GM19043 (cell line): ENCODE results near the gene TGFBR3L.
"Not testable (repeated sequence)": the region's sequence is repeated elsewhere in the genome, so short reads cannot be mapped to it uniquely, and the experiment has no call there.

ENCODE experiments used
- ATAC-seq: cut with Tn5 transposase; IDR thresholded peaks from one replicate; pipeline ENCODE4 v1.9.1; 2021; ENCODE audit warnings: low read depth; ENCODE audit not compliant: unreplicated experiment

TGFBR3L gene

GRCh38 chr19:7947939-7948338 is 33.3 kb downstream of the TGFBR3L start:
- ATAC-seq, result no peak

- no peak for ATAC-seq
These were observed 38.4 kb downstream of the TGFBR3L start for GRCh38 chr19:7953060-7953459.

- ATAC-seq, result no peak
These were observed 38.9 kb downstream of the TGFBR3L start for GRCh38 chr19:7953576-7953975.

- no peak for ATAC-seq
These were observed 41.1 kb downstream of the TGFBR3L start for GRCh38 chr19:7955696-7956095.

- ATAC-seq, result no peak
These were observed 44.6 kb downstream of the TGFBR3L start for GRCh38 chr19:7959211-7959610.

GRCh38 chr19:7961082-7961481 is 46.5 kb downstream of the TGFBR3L start:
- not testable (repeated sequence) for ATAC-seq

- no peak for ATAC-seq
These were observed 47.4 kb downstream of the TGFBR3L start for GRCh38 chr19:7961920-7962626.

GRCh38 chr19:7962644-7963268 is 48.1 kb downstream of the TGFBR3L start:
- ATAC-seq, result no peak

GRCh38 chr19:7963566-7963965 is 48.9 kb downstream of the TGFBR3L start:
- ATAC-seq, result no peak

- no peak for ATAC-seq
These were observed 50.7 kb downstream of the TGFBR3L start for GRCh38 chr19:7965259-7965841.

- ATAC-seq, result no peak
These were observed 51.5 kb downstream of the TGFBR3L start for GRCh38 chr19:7965921-7966665.

GRCh38 chr19:7968008-7968795 is 53.6 kb downstream of the TGFBR3L start:
- ATAC-seq, result no peak
